Activated T-helper 2 cell treated with anti-CD3 and anti-CD28 coated beads, Interferon-gamma antibody, Interleukin-2, Interleukin-4, amounts not matched to agents 10 μg/mL and 5 μg/mL and 100 μg/mL, durations not matched to agents 14 hours and 24 hours and 36 hours (primary cell): ENCODE data around the gene VCL. TPM values are rescaled to one million over a fixed set of nuclear protein-coding genes. Genes with fewer than 3 reads are reported as not detected.
A peak's percentile ranks its signal among the peaks of the same experiment; 100 is the strongest.
"Not testable (repeated sequence)": the region's sequence is repeated elsewhere in the genome, so short reads cannot be mapped to it uniquely, and the experiment has no call there.

Experiments
- DNase-seq: peaks from one replicate; pipeline ENCODE4 v3.0.0; 2021; ENCODE audit warnings: low spot score
- H3K27ac Mint-ChIP-seq: one replicate; pipeline ENCODE4 v1.8.0; 2021; ENCODE audit warnings: mixed read lengths
- H3K27me3 Mint-ChIP-seq: one replicate; pipeline ENCODE4 v1.8.0; 2021; ENCODE audit warnings: low read depth, mixed read lengths
- H3K36me3 Mint-ChIP-seq: one replicate; pipeline ENCODE4 v1.8.0; 2021; ENCODE audit warnings: low read depth, mixed read lengths
- H3K4me1 Mint-ChIP-seq: one replicate; pipeline ENCODE4 v1.8.0; 2021; ENCODE audit warnings: low read depth, mixed read lengths
- H3K4me3 Mint-ChIP-seq: one replicate; pipeline ENCODE4 v1.8.0; 2021; ENCODE audit warnings: low read depth, mild to moderate bottlenecking, moderate library complexity, mixed read lengths
- H3K9me3 Mint-ChIP-seq: one replicate; pipeline ENCODE4 v1.8.0; 2021; ENCODE audit warnings: mixed read lengths
- intact Hi-C: fragments of 100-400 bp; cut with micrococcal nuclease; formaldehyde crosslinking; loops from one replicate; pipeline ENCODE4 v1.15.1; 2023
- total RNA-seq: library from RNA; stranded (reverse); gene quantifications from 2 replicates; pipeline ENCODE4 v1.2.3, GENCODE V29; 2022

Gene VCL
- total RNA-seq, 1 donor from 2014 or later = 24.4 TPM

- intact Hi-C loops = no loop called here
Observed at GRCh38 chr10:74120911-74121310, 123.0 kb downstream of the VCL start.

GRCh38 chr10:74121368-74121767 lies 123.5 kb downstream of the VCL start:
- intact Hi-C loops = no loop called here
- Mint-ChIP-seq H3K4me3 (no peak overlapping the region), H3K27ac (no peak overlapping the region), H3K9me3 (no peaks in the 10 kb centered on the region), H3K4me1 (peaks cover 10% of the 10 kb centered on the region), H3K36me3 (peaks cover 83% of the 10 kb centered on the region), H3K27me3 (no peaks in the 10 kb centered on the region)
- no peak for DNase-seq

More at GRCh38 chr10:74120911-74121310, 123.0 kb downstream of the VCL start:
- Mint-ChIP-seq H3K9me3 (no peaks in the 10 kb centered on the region), H3K4me1 (peaks cover 7% of the 10 kb centered on the region), H3K27ac (no peak overlapping the region), H3K27me3 (no peaks in the 10 kb centered on the region), H3K36me3 (peaks cover 83% of the 10 kb centered on the region), H3K4me3 (no peak overlapping the region)
- DNase-seq = no peak

GRCh38 chr10:74122060-74122459 lies 124.1 kb downstream of the VCL start:
- no peak for DNase-seq
- intact Hi-C loops = no loop called here
- no peaks in the 10 kb centered on the region for H3K9me3 Mint-ChIP-seq
- peaks cover 10% of the 10 kb centered on the region for H3K4me1 Mint-ChIP-seq
- no peak overlapping the region for H3K4me3 Mint-ChIP-seq
- H3K36me3 Mint-ChIP-seq = peaks cover 80% of the 10 kb centered on the region
- H3K27ac Mint-ChIP-seq = no peak overlapping the region
- H3K27me3 Mint-ChIP-seq = no peaks in the 10 kb centered on the region

- H3K36me3 Mint-ChIP-seq = peaks cover 75% of the 10 kb centered on the region
- peaks cover 10% of the 10 kb centered on the region for H3K4me1 Mint-ChIP-seq
- no peaks in the 10 kb centered on the region for H3K27me3 Mint-ChIP-seq
- intact Hi-C loops = no loop called here
- H3K27ac Mint-ChIP-seq = no peak overlapping the region
- H3K9me3 Mint-ChIP-seq = no peaks in the 10 kb centered on the region
- H3K4me3 Mint-ChIP-seq = no peak overlapping the region
- no peak for DNase-seq
Observed at GRCh38 chr10:74123081-74123480, 125.2 kb downstream of the VCL start.

- Mint-ChIP-seq H3K4me3 (no peak overlapping the region), H3K36me3 (peaks cover 66% of the 10 kb centered on the region), H3K9me3 (no peaks in the 10 kb centered on the region), H3K27ac (no peak overlapping the region), H3K27me3 (no peaks in the 10 kb centered on the region), H3K4me1 (no peaks in the 10 kb centered on the region)
- intact Hi-C loops = no loop called here
- DNase-seq = no peak
Observed at GRCh38 chr10:74133923-74134820, 136.3 kb downstream of the VCL start.

- Mint-ChIP-seq H3K36me3 (peaks cover 58% of the 10 kb centered on the region), H3K27me3 (no peaks in the 10 kb centered on the region), H3K9me3 (no peaks in the 10 kb centered on the region), H3K27ac (no peak overlapping the region), H3K4me1 (no peaks in the 10 kb centered on the region), H3K4me3 (no peak overlapping the region)
- intact Hi-C loops = no loop called here
- DNase-seq = no peak
Observed at GRCh38 chr10:74135452-74135851, 137.5 kb downstream of the VCL start.

GRCh38 chr10:74137992-74138391 lies 140.1 kb downstream of the VCL start:
- Mint-ChIP-seq H3K9me3 (no peaks in the 10 kb centered on the region), H3K27ac (no peak overlapping the region), H3K36me3 (peaks cover 47% of the 10 kb centered on the region), H3K4me1 (no peaks in the 10 kb centered on the region), H3K4me3 (no peak overlapping the region), H3K27me3 (no peaks in the 10 kb centered on the region)
- intact Hi-C loops = no loop called here
- no peak for DNase-seq

GRCh38 chr10:74138596-74138995 lies 140.7 kb downstream of the VCL start:
- H3K36me3 Mint-ChIP-seq = peaks cover 44% of the 10 kb centered on the region
- H3K4me3 Mint-ChIP-seq, H3K4me1 Mint-ChIP-seq, intact Hi-C loops, H3K27ac Mint-ChIP-seq, DNase-seq, H3K27me3 Mint-ChIP-seq, H3K9me3 Mint-ChIP-seq: not testable (repeated sequence)

GRCh38 chr10:74139981-74140380 lies 142.1 kb downstream of the VCL start:
- Mint-ChIP-seq H3K27me3 (no peaks in the 10 kb centered on the region), H3K4me3 (no peak overlapping the region), H3K27ac (no peak overlapping the region), H3K9me3 (no peaks in the 10 kb centered on the region), H3K4me1 (peaks cover 1% of the 10 kb centered on the region), H3K36me3 (peaks cover 33% of the 10 kb centered on the region)
- intact Hi-C loops = no loop called here
- no peak for DNase-seq

- DNase-seq = no peak
- H3K27me3 Mint-ChIP-seq = no peaks in the 10 kb centered on the region
- peaks cover 4% of the 10 kb centered on the region for H3K4me1 Mint-ChIP-seq
- H3K36me3 Mint-ChIP-seq = peaks cover 32% of the 10 kb centered on the region
- H3K27ac Mint-ChIP-seq = no peak overlapping the region
- H3K9me3 Mint-ChIP-seq = no peaks in the 10 kb centered on the region
- intact Hi-C loops = no loop called here
- H3K4me3 Mint-ChIP-seq = no peak overlapping the region
Observed at GRCh38 chr10:74140553-74140952, 142.6 kb downstream of the VCL start.

- intact Hi-C loops = no loop called here
- H3K9me3 Mint-ChIP-seq = no peaks in the 10 kb centered on the region
- no peak overlapping the region for H3K27ac Mint-ChIP-seq
- peaks cover 23% of the 10 kb centered on the region for H3K36me3 Mint-ChIP-seq
- H3K27me3 Mint-ChIP-seq = no peaks in the 10 kb centered on the region
- peaks cover 16% of the 10 kb centered on the region for H3K4me1 Mint-ChIP-seq
- H3K4me3 Mint-ChIP-seq = no peak overlapping the region
- no peak for DNase-seq
Observed at GRCh38 chr10:74145133-74145532, 147.2 kb downstream of the VCL start.

GRCh38 chr10:74146980-74147379 lies 149.1 kb downstream of the VCL start:
- H3K27me3 Mint-ChIP-seq, H3K27ac Mint-ChIP-seq, H3K9me3 Mint-ChIP-seq, DNase-seq, H3K4me3 Mint-ChIP-seq, intact Hi-C loops: not testable (repeated sequence)
- Mint-ChIP-seq H3K36me3 (peaks cover 20% of the 10 kb centered on the region), H3K4me1 (peaks cover 16% of the 10 kb centered on the region)

GRCh38 chr10:74150204-74150989 lies 152.5 kb downstream of the VCL start, which contains the start of gene AP3M1:
AP3M1 (minus strand) TSS chr10:74150828; CDS start chr10:74138379, 12,449 bp downstream.
- Mint-ChIP-seq H3K27ac (no peak within 1 kb of the TSS), H3K27me3 (no peaks in the 10 kb centered on the region), H3K4me3 (no peak within 1 kb of the TSS), H3K36me3 (peaks cover 16% of the 10 kb centered on the region), H3K9me3 (no peaks in the 10 kb centered on the region), H3K4me1 (peaks cover 27% of the 10 kb centered on the region)
- intact Hi-C loops = loop anchor here (5.0 to 10.0 kb wide), 3 partner anchors 42 to 1084 kb away; partner anchors contain the start of gene COMTD1
- peak; percentile 79 for DNase-seq
